B cell (primary cell): Measurements from ENCODE around the gene APOF. TPM values are rescaled to one million over a fixed set of nuclear protein-coding genes. Genes with fewer than 3 reads are reported as not detected.

Experiments used
- ATAC-seq: fragments of 200-7000 bp; cut with Tn5 transposase; one replicate; pipeline ENCODE4 v1.10.0; 2021; ENCODE audit warnings: low read depth, mild to moderate bottlenecking, moderate number of reproducible peaks, moderate library complexity
- CTCF ChIA-PET: fragments of 350-600 bp; sonication (Branson Sonifier 250); formaldehyde crosslinking; loops from one replicate; lab custom pipeline; 2021; ENCODE audit warnings: antibody characterized with exemption, inconsistent platforms; lab: Charles Lee
- POLR2A ChIA-PET: fragments of 350-600 bp; sonication (Branson Sonifier 250); formaldehyde crosslinking; loops from one replicate; lab custom pipeline; 2021; ENCODE audit warnings: antibody characterized with exemption; lab: Charles Lee
- DNase-seq: peaks from one replicate; pipeline ENCODE4 v3.0.0; 2013
- H2AFZ ChIP-seq: 2 replicates; pipeline ENCODE4 v1.6.1; 2012; ENCODE audit warnings: mild to moderate bottlenecking, low read depth, low read length; ENCODE audit not compliant: insufficient read depth, poor library complexity, severe bottlenecking
- H3K27ac ChIP-seq, 2 donors: 1 replicate in 1 of 2; 2 replicates in 1 of 2; pipeline ENCODE4 v1.5.1; 2012 to 2013; ENCODE audit warnings: low read length in 2 of 2, mild to moderate bottlenecking in 2 of 2, moderate library complexity in 1 of 2
- H3K27me3 ChIP-seq, 4 experiments: fragments of 200-600 bp in 1 of 4; sonication (generic) in 1 of 4; replicated peaks in 1 of 4; 1 replicate in 2 of 4; 2 replicates in 2 of 4; pipeline versions ENCODE4 v1.6.1 to v1.7.0; 2013 to 2016; ENCODE audit warnings: low read length in 3 of 4, mild to moderate bottlenecking in 2 of 4, mixed read lengths in 1 of 4, moderate library complexity in 1 of 4; ENCODE audit not compliant: insufficient read depth in 4 of 4, control insufficient read depth in 3 of 4; ENCODE audit errors: control extremely low read depth in 1 of 4
- H3K36me3 ChIP-seq, 2 experiments: replicated peaks in 1 of 2; 1 replicate in 1 of 2; 2 replicates in 1 of 2; pipeline versions ENCODE4 v1.6.1 to v1.7.1; 2013; ENCODE audit warnings: low read length in 1 of 2; ENCODE audit not compliant: insufficient read depth in 2 of 2, control insufficient read depth in 1 of 2; ENCODE audit errors: control extremely low read depth in 1 of 2, extremely low read depth in 1 of 2
- H3K4me1 ChIP-seq, 2 donors: fragments of 200-600 bp in 1 of 2; sonication (generic) in 1 of 2; 1 replicate in 1 of 2; 2 replicates in 1 of 2; pipeline versions ENCODE4 v1.5.1 to v1.6.1; 2013 to 2017; ENCODE audit warnings: low read length in 2 of 2; ENCODE audit not compliant: control insufficient read depth in 2 of 2, insufficient read depth in 2 of 2
- H3K4me2 ChIP-seq: replicated peaks from 2 replicates; pipeline ENCODE3; 2012; ENCODE audit warnings: mild to moderate bottlenecking, low read depth, low read length; ENCODE audit not compliant: poor library complexity, severe bottlenecking
- H3K4me3 ChIP-seq, 5 experiments: fragments of 200-600 bp in 1 of 5; sonication (generic) in 1 of 5; 1 replicate in 3 of 5; 2 replicates in 2 of 5; pipeline versions ENCODE4 v1.5.1 to v1.7.0; 2011 to 2016; ENCODE audit warnings: low read length in 4 of 5, mild to moderate bottlenecking in 4 of 5, low read depth in 2 of 5, control low read depth in 1 of 5, moderate library complexity in 1 of 5; ENCODE audit not compliant: insufficient read depth in 1 of 5; ENCODE audit errors: control extremely low read depth in 1 of 5, extremely low read depth in 1 of 5
- H3K79me2 ChIP-seq: fragments of 200-600 bp; sonication (generic); one replicate; pipeline ENCODE4 v1.6.0; 2016; ENCODE audit warnings: low read length; ENCODE audit not compliant: control insufficient read depth, insufficient read depth
- H3K9ac ChIP-seq: fragments of 200-600 bp; sonication (generic); 2 replicates; pipeline ENCODE4 v1.6.1; 2017; ENCODE audit warnings: mild to moderate bottlenecking, low read length, moderate library complexity
- H3K9me3 ChIP-seq, 3 donors: one replicate each; pipeline versions ENCODE4 v1.6.1 to v1.7.1; 2013; ENCODE audit warnings: low read length in 2 of 3; ENCODE audit not compliant: control insufficient read depth in 2 of 3, insufficient read depth in 1 of 3; ENCODE audit errors: control extremely low read depth in 1 of 3
- H4K20me1 ChIP-seq: 2 replicates; pipeline ENCODE4 v1.6.0; 2012; ENCODE audit warnings: mild to moderate bottlenecking, low read length; ENCODE audit not compliant: insufficient read depth, control insufficient read depth, poor library complexity, severe bottlenecking
- H3K27ac Mint-ChIP-seq: one replicate; pipeline ENCODE4 v1.8.0; 2021; ENCODE audit warnings: mixed read lengths
- H3K27me3 Mint-ChIP-seq: one replicate; pipeline ENCODE4 v1.8.0; 2021; ENCODE audit warnings: mixed read lengths
- H3K4me1 Mint-ChIP-seq: one replicate; pipeline ENCODE4 v1.8.0; 2021; ENCODE audit warnings: mixed read lengths
- H3K4me3 Mint-ChIP-seq: one replicate; pipeline ENCODE4 v1.8.0; 2021; ENCODE audit warnings: mixed read lengths
- H3K9me3 Mint-ChIP-seq: one replicate; pipeline ENCODE4 v1.8.0; 2022; ENCODE audit warnings: mixed read lengths; ENCODE audit not compliant: insufficient read depth
- EZH2 ChIP-seq: IDR thresholded peaks from 2 replicates; pipeline ENCODE4 v1.6.1; 2012; ENCODE audit warnings: borderline replicate concordance, low read depth, mild to moderate bottlenecking, moderate library complexity, low read length; ENCODE audit not compliant: insufficient read depth, poor library complexity, severe bottlenecking
- WGBS: methylation state at CpG from one replicate; pipeline ENCODE4 v1.1.5; 2013; ENCODE audit warnings: missing lambda C conversion rate; ENCODE audit not compliant: insufficient coverage; 5-methylcytosine and 5-hydroxymethylcytosine counted together
- intact Hi-C: fragments of 100-400 bp; cut with micrococcal nuclease; formaldehyde crosslinking; loops from one replicate; pipeline ENCODE4 v1.10.0; 2022
- polyA plus RNA-seq: library from polyadenylated mRNA; depleted of rRNA; stranded (reverse); fragments of >200 nt; gene quantifications from 2 replicates; pipeline ENCODE4 v1.2.3, GENCODE V29; 2012
- total RNA-seq, 2 donors: library from RNA; stranded (reverse); fragments of 120-200 nt in 1 of 2; gene quantifications; 1 replicate in 1 of 2; 2 replicates in 1 of 2; pipeline versions ENCODE4 v1.2.3 to v1.2.4, GENCODE V29; 2013 to 2022
- TF ChIP-seq, protein P1 (sequence below): fragments of 200-600 bp; IDR thresholded peaks from one replicate; pipeline ENCODE4 v1.8.0; 2022; ENCODE audit warnings: antibody characterized with exemption, mild to moderate bottlenecking

APOF gene
- total and polyA plus RNA-seq, 2 donors (not counting 1 experiment from before 2014, with no cell fraction given), result not detected

DNA sequence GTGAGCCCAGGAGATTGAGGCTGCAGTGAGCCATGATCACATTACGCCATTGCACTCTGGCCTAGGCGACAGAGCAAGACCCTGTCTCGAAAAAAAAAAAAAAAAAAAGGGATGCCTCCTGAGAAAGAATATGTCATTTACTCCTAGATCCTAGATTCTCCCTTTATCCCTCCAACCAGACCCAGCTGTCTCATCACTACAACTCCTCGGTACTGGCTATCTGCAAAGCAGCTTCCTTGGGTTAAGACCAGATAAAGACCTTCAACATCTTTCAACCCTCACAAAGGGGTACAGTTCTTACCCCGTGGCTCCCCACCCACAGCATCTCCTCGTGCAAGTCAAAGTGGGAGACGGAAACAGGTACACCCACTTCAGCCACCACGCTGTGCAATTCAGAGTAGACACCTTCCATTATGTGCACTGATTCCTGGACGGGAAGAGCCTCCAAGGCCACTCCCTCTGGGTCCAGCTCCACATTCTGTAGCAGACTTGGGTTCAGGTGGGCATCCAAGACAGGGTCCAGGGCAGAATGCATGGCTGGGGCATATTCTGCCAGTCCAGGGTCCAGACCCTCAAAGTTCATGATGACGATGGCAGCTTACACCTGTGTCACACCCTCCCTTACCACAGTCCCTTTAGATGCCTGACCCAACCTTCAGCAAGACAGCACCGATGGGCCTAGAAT, 30.0 kb downstream of the APOF start:
- Mint-ChIP-seq H3K4me3 (peak overlapping the region; percentile 99), H3K9me3 (no peaks in the 10 kb centered on the region), H3K4me1 (peaks cover 41% of the 10 kb centered on the region), H3K27me3 (no peaks in the 10 kb centered on the region), H3K27ac (peak overlapping the region; percentile 100)
- no peaks in the 10 kb centered on the region for H3K27me3 ChIP-seq
- peak overlapping the region; percentile 94 to 100 for H3K27ac ChIP-seq
- peak overlapping the region; percentile 95 for H3K9ac ChIP-seq
- H3K79me2 ChIP-seq, result peaks cover 21% of the 10 kb centered on the region
- POLR2A ChIA-PET, result interaction anchor here (0.8 to 2.5 kb wide), 6 partner anchors 9 to 135 kb away, joined by 6 to 24 read pairs (median 9); partner anchors contain the start of genes CNPY2 and STAT2
- ATAC-seq, result no peak
- H2AFZ ChIP-seq, result peak overlapping the region; percentile 93
- peaks cover 0 to 7% of the 10 kb centered on the region in 2 experiments for H3K36me3 ChIP-seq
- CTCF ChIA-PET, result interaction anchor here (0.6 to 7.6 kb wide), 9 partner anchors 16 to 353 kb away, joined by 3 to 45 read pairs (median 6); partner anchors contain the start of genes CNPY2 and STAT2
- H3K4me3 ChIP-seq, result peak overlapping the region in 4 of 5 experiments; percentile 63 to 84 (median 80)
- DNase-seq, result no peak
- H3K9me3 ChIP-seq, result no peaks in the 10 kb centered on the region
- H3K4me2 ChIP-seq, result peak overlapping the region; percentile 86
- H4K20me1 ChIP-seq, result no peaks in the 10 kb centered on the region
- peaks cover 25 to 31% of the 10 kb centered on the region in 2 donors for H3K4me1 ChIP-seq
- intact Hi-C loops, result loop anchor here (1.0 kb wide), 1 partner anchor 136 kb away; the partner anchor contains the start of gene SPRYD4
- TF ChIP-seq, protein P1, sequence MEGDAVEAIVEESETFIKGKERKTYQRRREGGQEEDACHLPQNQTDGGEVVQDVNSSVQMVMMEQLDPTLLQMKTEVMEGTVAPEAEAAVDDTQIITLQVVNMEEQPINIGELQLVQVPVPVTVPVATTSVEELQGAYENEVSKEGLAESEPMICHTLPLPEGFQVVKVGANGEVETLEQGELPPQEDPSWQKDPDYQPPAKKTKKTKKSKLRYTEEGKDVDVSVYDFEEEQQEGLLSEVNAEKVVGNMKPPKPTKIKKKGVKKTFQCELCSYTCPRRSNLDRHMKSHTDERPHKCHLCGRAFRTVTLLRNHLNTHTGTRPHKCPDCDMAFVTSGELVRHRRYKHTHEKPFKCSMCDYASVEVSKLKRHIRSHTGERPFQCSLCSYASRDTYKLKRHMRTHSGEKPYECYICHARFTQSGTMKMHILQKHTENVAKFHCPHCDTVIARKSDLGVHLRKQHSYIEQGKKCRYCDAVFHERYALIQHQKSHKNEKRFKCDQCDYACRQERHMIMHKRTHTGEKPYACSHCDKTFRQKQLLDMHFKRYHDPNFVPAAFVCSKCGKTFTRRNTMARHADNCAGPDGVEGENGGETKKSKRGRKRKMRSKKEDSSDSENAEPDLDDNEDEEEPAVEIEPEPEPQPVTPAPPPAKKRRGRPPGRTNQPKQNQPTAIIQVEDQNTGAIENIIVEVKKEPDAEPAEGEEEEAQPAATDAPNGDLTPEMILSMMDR, result no peak
- TF ChIP-seq EZH2, result no peak
- WGBS, result 99% methylated on average over 6 of the region's 11 CpGs

GRCh38 chr12:56330936-56331490, 31.6 kb downstream of the APOF start:
- Histone ChIP-seq H3K79me2 (peaks cover 23% of the 10 kb centered on the region), H2AFZ (no peak overlapping the region), H3K27me3 (no peaks in the 10 kb centered on the region), H3K4me2 (no peak overlapping the region), H3K36me3 (peaks cover 6 to 24% of the 10 kb centered on the region in 2 experiments), H3K4me1 (peaks cover 18 to 21% of the 10 kb centered on the region in 2 donors), H3K4me3 (no peak overlapping the region), H3K9me3 (no peaks in the 10 kb centered on the region), H4K20me1 (no peaks in the 10 kb centered on the region), H3K9ac (no peak overlapping the region), H3K27ac (no peak overlapping the region)
- Mint-ChIP-seq H3K4me3 (no peak overlapping the region), H3K27me3 (no peaks in the 10 kb centered on the region), H3K27ac (peak overlapping the region; percentile 33), H3K9me3 (no peaks in the 10 kb centered on the region), H3K4me1 (peaks cover 29% of the 10 kb centered on the region)
- ATAC-seq, result no peak
- intact Hi-C loops, result no loop called here
- TF ChIP-seq, protein P1, result no peak
- no peak for TF ChIP-seq EZH2
- no CpG with 5 or more reads among the region's 7 CpGs for WGBS
- ChIA-PET CTCF (interaction anchor here (0.6 to 1.1 kb wide), 2 partner anchors 114 to 133 kb away, joined by 3 read pairs; no protein-coding TSS in a partner anchor), POLR2A (interaction anchor here (0.7 to 0.9 kb wide), 2 partner anchors 29 to 123 kb away, joined by 4 read pairs; partner anchors contain the start of gene STAT2)
- DNase-seq, result no peak
